Uterus (tissue), 4 donors: Measurements from ENCODE around the gene DSG2. TPM values are rescaled to one million over a fixed set of nuclear protein-coding genes. Genes with fewer than 3 reads are reported as not detected.

Source experiments
- DNase-seq, 2 donors: peaks; one replicate each; pipeline ENCODE4 v3.0.0-alpha.2; 2019 to 2020
- H3K27ac ChIP-seq, 2 donors: fragments of 200-600 bp; sonication (generic); 1 replicate in 1 of 2; 2 replicates in 1 of 2; pipeline ENCODE4 v1.5.1; 2016 to 2018
- H3K27me3 ChIP-seq, 2 donors: fragments of 200-600 bp; sonication (generic); one replicate each; pipeline ENCODE4 v1.5.1; 2018 to 2019; ENCODE audit warnings: control low read depth in 1 of 2
- H3K36me3 ChIP-seq, 2 donors: fragments of 200-600 bp; sonication (generic); one replicate each; pipeline ENCODE4 v1.5.1; 2019; ENCODE audit warnings: control low read depth in 1 of 2
- H3K4me1 ChIP-seq, 2 donors: fragments of 200-600 bp; sonication (generic); one replicate each; pipeline ENCODE4 v1.5.1; 2018 to 2019; ENCODE audit warnings: control low read depth in 1 of 2
- H3K4me3 ChIP-seq, 2 donors: fragments of 200-600 bp; sonication (generic); 1 replicate in 1 of 2; 2 replicates in 1 of 2; pipeline ENCODE4 v1.5.1; 2018 to 2019; ENCODE audit warnings: mild to moderate bottlenecking in 1 of 2
- H3K9me3 ChIP-seq, 2 donors: fragments of 200-600 bp; sonication (generic); one replicate each; pipeline ENCODE4 v1.5.1; 2019; ENCODE audit warnings: control low read depth in 1 of 2
- POLR2A ChIP-seq, 2 donors: fragments of 450-650 bp; IDR thresholded peaks; one replicate each; pipeline ENCODE4 v1.6.1; 2016; ENCODE audit warnings: antibody characterized with exemption in 2 of 2, mild to moderate bottlenecking in 1 of 2, moderate library complexity in 1 of 2
- intact Hi-C: fragments of 100-400 bp; cut with DNase I; formaldehyde crosslinking; loops from one replicate; pipeline ENCODE4 v1.15.1; 2023; ENCODE audit warnings: low total_unique reads
- total RNA-seq, 4 donors: library from RNA; depleted of rRNA in 3 of 4; stranded (reverse); fragments of >200 nt in 3 of 4; gene quantifications; one replicate each; pipeline versions ENCODE4 v1.1.0 to v1.2.4, GENCODE V29; 2014 to 2023
- TF ChIP-seq, protein P1 (sequence below), 4 experiments: fragments of 200-600 bp in 2 of 4; fragments of 450-650 bp in 2 of 4; sonication (generic) in 2 of 4; IDR thresholded peaks; one replicate each; pipeline ENCODE4 v1.5.1; 2016 to 2019; ENCODE audit warnings: antibody characterized with exemption in 4 of 4, mild to moderate bottlenecking in 2 of 4, moderate library complexity in 1 of 4
- donor health status: DM: yes; HTN: yes; CAD: no.

The DSG2 gene
- total RNA-seq, 4 donors from 2014 or later, result 3.5 to 25.0 (median 7.9) TPM

DNA sequence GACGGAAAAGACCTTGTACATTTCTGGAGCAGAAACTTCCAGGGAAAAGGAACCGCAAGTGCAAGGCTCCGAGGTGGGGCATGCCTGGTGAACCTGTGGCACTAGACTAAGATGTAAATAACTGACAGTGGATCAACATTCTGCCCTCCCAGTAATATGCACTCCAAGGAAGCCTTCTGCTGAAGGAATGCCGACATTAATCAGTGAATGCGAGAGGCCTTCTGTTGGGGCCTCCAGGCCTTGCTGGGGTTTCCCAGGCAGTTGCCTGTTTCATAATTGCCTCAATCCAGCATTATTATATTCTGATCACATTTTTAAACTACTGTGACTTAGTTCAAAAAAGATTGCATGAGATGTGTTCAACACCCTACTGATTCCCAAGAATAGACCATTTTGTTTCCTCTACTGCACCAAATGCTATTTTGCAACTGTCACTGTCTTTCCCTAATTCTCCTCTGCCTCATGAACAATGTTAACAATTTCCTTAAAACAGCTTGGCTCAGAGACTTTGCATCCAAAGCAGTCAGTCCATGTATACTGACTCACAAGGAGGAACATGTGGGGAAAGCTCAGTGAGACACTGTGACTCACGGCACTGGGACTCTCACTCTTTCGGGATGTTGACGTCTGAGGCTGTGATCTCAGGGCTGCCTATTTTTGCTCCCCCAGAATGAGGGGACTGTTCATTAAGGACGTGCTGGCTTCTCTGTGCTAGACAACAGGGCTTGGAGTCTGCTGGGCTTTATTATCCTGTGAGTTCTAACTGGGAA lies 10.5 kb upstream of the DSG2 start:
- Histone ChIP-seq H3K4me3 (no peak overlapping the region), H3K4me1 (no peaks in the 10 kb centered on the region), H3K9me3 (no peaks in the 10 kb centered on the region), H3K27me3 (no peaks in the 10 kb centered on the region), H3K36me3 (no peaks in the 10 kb centered on the region), H3K27ac (peak overlapping the region in 1 of 2 donors; percentile 5)
- intact Hi-C loops, result no loop called here
- no peak for TF ChIP-seq POLR2A (IDR thresholded peaks at IDR 0.05)
- TF ChIP-seq, protein P1, sequence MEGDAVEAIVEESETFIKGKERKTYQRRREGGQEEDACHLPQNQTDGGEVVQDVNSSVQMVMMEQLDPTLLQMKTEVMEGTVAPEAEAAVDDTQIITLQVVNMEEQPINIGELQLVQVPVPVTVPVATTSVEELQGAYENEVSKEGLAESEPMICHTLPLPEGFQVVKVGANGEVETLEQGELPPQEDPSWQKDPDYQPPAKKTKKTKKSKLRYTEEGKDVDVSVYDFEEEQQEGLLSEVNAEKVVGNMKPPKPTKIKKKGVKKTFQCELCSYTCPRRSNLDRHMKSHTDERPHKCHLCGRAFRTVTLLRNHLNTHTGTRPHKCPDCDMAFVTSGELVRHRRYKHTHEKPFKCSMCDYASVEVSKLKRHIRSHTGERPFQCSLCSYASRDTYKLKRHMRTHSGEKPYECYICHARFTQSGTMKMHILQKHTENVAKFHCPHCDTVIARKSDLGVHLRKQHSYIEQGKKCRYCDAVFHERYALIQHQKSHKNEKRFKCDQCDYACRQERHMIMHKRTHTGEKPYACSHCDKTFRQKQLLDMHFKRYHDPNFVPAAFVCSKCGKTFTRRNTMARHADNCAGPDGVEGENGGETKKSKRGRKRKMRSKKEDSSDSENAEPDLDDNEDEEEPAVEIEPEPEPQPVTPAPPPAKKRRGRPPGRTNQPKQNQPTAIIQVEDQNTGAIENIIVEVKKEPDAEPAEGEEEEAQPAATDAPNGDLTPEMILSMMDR (IDR thresholded peaks at IDR 0.05), result no peak
- no peak for DNase-seq

DNA sequence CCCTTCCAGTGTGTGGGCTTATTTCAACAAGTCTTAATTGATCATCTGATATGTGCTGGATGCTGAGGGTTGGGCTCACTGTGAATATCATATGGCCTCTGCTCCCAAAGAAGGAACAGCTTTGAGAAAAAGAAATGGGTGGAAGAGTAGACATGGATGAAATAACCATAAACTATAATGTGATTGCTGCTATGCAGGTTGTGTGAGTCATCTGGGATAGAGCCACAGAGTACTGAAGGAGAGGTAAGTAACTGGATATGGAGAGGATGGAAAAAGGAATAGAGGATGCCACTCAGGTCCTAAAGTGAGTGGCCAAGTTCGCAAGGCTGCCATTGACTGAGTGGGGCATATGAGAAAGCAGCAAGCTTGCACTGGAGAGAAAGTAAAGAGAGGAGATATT lies 8.7 kb upstream of the DSG2 start:
- no peak overlapping the region for H3K4me3 ChIP-seq
- no peak for TF ChIP-seq POLR2A (IDR thresholded peaks at IDR 0.05)
- TF ChIP-seq, protein P1 (IDR thresholded peaks at IDR 0.05), result no peak
- DNase-seq, result no peak
- H3K36me3 ChIP-seq, result no peaks in the 10 kb centered on the region
- no peaks in the 10 kb centered on the region for H3K9me3 ChIP-seq
- no peak overlapping the region for H3K27ac ChIP-seq
- no peaks in the 10 kb centered on the region for H3K27me3 ChIP-seq
- no peaks in the 10 kb centered on the region for H3K4me1 ChIP-seq
- intact Hi-C loops, result no loop called here

DNA sequence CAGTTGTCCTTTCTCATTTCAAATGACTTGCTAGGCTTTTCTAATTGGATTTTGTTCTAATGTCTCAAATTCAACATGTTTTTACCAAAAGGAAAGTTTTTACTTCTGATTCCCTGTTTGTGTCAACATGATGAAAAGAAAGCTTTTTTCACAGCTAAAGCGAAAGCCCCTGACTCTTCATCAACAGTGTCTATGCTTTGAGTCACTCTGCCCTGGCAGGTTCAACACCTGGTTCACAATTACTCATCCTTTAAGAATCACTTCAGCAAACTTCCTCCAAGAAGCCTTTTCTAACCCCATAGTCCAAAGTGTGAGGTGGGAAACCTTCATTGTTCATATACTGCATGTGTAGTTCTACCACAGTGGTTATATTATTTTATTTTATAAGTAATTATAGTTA lies 7.6 kb upstream of the DSG2 start:
- no peaks in the 10 kb centered on the region for H3K27me3 ChIP-seq
- no peaks in the 10 kb centered on the region for H3K9me3 ChIP-seq
- no peak for TF ChIP-seq POLR2A (IDR thresholded peaks at IDR 0.05)
- TF ChIP-seq, protein P1 (IDR thresholded peaks at IDR 0.05), result no peak
- DNase-seq, result no peak
- no peaks in the 10 kb centered on the region for H3K36me3 ChIP-seq
- no peaks in the 10 kb centered on the region for H3K4me1 ChIP-seq
- intact Hi-C loops, result no loop called here
- H3K27ac ChIP-seq, result no peak overlapping the region
- H3K4me3 ChIP-seq, result no peak overlapping the region

DNA sequence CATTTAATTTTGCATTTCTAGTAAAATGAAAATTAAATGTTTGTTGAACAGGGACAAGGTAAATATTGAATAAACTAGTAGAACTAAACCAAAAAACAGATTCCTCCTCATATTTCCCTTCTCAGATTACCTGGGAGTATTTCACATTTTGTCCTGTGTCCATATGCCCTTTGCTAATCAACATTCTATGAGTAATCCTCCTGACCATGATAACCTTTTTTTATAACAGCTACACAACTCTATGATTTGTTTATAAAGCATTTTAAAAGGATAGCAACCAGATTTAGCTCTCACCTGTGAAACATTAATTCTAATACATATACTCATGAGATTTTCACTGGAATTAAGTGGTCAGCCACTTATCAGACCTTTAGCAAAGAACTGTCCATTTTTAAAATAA lies 7.1 kb upstream of the DSG2 start:
- no peak for DNase-seq
- TF ChIP-seq, protein P1 (IDR thresholded peaks at IDR 0.05), result no peak
- TF ChIP-seq POLR2A (IDR thresholded peaks at IDR 0.05), result no peak
- intact Hi-C loops, result no loop called here

DNA sequence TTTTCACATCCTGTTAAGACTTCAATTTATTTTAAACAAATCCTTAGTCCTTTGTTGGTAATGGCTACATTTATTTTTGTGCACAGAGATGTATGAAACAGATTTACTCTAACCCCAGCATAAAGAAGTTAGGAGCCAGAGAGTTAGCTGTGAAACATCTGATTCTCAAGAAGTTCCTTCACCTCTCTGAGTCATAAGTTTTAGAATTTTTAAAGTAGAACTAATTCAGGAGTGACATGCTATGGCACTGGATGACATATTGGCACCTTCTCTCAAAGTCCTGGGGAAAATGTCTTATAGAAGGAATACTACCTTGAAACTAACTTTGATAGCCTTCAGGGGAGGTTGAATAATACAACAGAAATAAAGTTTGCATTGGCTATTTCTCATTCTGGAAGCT lies 6.4 kb upstream of the DSG2 start:
- no peak for DNase-seq
- H3K36me3 ChIP-seq, result no peaks in the 10 kb centered on the region
- intact Hi-C loops, result no loop called here

More for the DNA sequence above, 7.1 kb upstream of the DSG2 start:
- Histone ChIP-seq H3K36me3 (no peaks in the 10 kb centered on the region), H3K4me3 (no peak overlapping the region), H3K9me3 (no peaks in the 10 kb centered on the region), H3K4me1 (no peaks in the 10 kb centered on the region), H3K27ac (no peak overlapping the region), H3K27me3 (no peaks in the 10 kb centered on the region)

More for the DNA sequence above, 6.4 kb upstream of the DSG2 start:
- Histone ChIP-seq H3K4me3 (no peak overlapping the region), H3K27me3 (no peaks in the 10 kb centered on the region), H3K9me3 (no peaks in the 10 kb centered on the region), H3K27ac (no peak overlapping the region), H3K4me1 (no peaks in the 10 kb centered on the region)
- TF ChIP-seq, protein P1 (IDR thresholded peaks at IDR 0.05), result no peak
- no peak for TF ChIP-seq POLR2A (IDR thresholded peaks at IDR 0.05)
